HFFc6 (cell line): ENCODE measurements around the gene PIAS3. TPM values are rescaled to one million over a fixed set of nuclear protein-coding genes. Genes with fewer than 3 reads are reported as not detected.

Source experiments
- DNase-seq: peaks from one replicate; pipeline ENCODE4 v3.0.0-alpha.2; 2018
- H3K27ac Mint-ChIP-seq: 2 replicates; pipeline ENCODE4 v1.8.0; 2020; ENCODE audit warnings: mild to moderate bottlenecking, mixed read lengths
- H3K27me3 Mint-ChIP-seq: 2 replicates; pipeline ENCODE4 v1.8.0; 2021; ENCODE audit warnings: mild to moderate bottlenecking, moderate library complexity, mixed read lengths; ENCODE audit not compliant: insufficient read depth
- H3K36me3 Mint-ChIP-seq: 2 replicates; pipeline ENCODE4 v1.8.0; 2021; ENCODE audit warnings: low read depth, mixed read lengths
- H3K4me1 Mint-ChIP-seq: 2 replicates; pipeline ENCODE4 v1.8.0; 2020; ENCODE audit warnings: low read depth, mixed read lengths
- H3K4me3 Mint-ChIP-seq: 2 replicates; pipeline ENCODE4 v1.8.0; 2020; ENCODE audit warnings: mild to moderate bottlenecking, moderate library complexity, mixed read lengths
- H3K9me3 Mint-ChIP-seq: 2 replicates; pipeline ENCODE4 v1.8.0; 2020; ENCODE audit warnings: mild to moderate bottlenecking, mixed read lengths
- total RNA-seq, 6 experiments: library from RNA; stranded (reverse); fragmentation: NEBNext Ultra II Directional; extraction: Animal tissue kit (Norgen Biotek cat#: 25700); gene quantifications; 2 replicates in 1 of 6; 3 replicates in 5 of 6; pipeline ENCODE4 v1.2.3, GENCODE V29; 2021
- TF ChIP-seq, protein P1 (sequence below): fragments of 200-600 bp; sonication (generic); IDR thresholded peaks from 2 replicates; pipeline ENCODE4 v1.5.0; 2021; ENCODE audit warnings: antibody characterized with exemption, mild to moderate bottlenecking

PIAS3 gene
- total RNA-seq, 6 experiments from 2014 or later: 45.2 to 53.8 (median 51.6) TPM

DNA sequence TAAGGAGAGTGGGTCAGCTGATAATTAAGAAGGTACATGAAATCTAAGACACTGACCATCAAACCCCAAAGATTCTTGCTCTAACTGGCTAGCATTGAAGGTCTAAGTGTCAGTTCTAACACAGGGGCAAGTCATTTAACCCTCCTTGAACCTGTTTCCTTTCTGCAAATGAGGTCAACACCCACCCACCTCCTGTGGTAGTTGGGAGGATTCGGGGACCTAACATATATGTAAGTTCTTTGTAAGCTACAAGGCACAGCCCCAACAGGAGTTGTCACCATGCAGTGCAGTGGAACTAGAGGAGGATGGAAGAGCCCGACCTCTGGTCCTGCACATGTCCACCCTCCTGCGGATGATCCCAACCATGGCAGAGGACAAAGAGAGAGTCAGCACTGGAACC is 11.1 kb downstream of the PIAS3 start:
- TF ChIP-seq, protein P1, sequence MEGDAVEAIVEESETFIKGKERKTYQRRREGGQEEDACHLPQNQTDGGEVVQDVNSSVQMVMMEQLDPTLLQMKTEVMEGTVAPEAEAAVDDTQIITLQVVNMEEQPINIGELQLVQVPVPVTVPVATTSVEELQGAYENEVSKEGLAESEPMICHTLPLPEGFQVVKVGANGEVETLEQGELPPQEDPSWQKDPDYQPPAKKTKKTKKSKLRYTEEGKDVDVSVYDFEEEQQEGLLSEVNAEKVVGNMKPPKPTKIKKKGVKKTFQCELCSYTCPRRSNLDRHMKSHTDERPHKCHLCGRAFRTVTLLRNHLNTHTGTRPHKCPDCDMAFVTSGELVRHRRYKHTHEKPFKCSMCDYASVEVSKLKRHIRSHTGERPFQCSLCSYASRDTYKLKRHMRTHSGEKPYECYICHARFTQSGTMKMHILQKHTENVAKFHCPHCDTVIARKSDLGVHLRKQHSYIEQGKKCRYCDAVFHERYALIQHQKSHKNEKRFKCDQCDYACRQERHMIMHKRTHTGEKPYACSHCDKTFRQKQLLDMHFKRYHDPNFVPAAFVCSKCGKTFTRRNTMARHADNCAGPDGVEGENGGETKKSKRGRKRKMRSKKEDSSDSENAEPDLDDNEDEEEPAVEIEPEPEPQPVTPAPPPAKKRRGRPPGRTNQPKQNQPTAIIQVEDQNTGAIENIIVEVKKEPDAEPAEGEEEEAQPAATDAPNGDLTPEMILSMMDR: no peak
- Mint-ChIP-seq H3K27ac (no peak overlapping the region; the same call in 1 of the 2 replicates), H3K4me3 (no peak overlapping the region), H3K9me3 (no peaks in the 10 kb centered on the region), H3K4me1 (peaks cover 32% of the 10 kb centered on the region), H3K36me3 (peaks cover 17% of the 10 kb centered on the region), H3K27me3 (peaks cover 4% of the 10 kb centered on the region; the same call in 1 of the 2 replicates)
- DNase-seq: no peak

DNA sequence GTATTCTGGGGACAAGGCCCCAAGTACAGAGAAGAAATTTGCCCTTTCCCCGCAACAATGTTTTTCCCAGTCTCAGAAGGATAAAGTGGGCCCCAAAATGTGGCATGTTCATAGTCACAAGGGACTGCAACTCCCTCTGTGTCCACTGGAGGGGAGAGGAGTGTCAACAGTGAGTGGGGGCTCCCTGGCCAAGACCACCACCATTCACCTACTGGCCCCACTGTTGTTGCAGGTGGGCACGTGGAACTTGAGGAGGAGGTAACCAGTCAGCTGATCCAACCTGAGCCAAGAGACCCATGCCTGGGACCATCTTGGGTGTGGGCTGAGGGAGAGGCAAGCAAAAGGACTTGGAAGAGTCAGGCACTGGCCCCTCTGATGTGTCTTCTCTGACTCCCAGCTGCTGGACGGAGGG is 12.7 kb downstream of the PIAS3 start:
- Mint-ChIP-seq H3K36me3 (peaks cover 17% of the 10 kb centered on the region), H3K9me3 (no peaks in the 10 kb centered on the region), H3K4me1 (peaks cover 32% of the 10 kb centered on the region), H3K4me3 (no peak overlapping the region), H3K27ac (no peak overlapping the region), H3K27me3 (peaks cover 4% of the 10 kb centered on the region; the same call in 1 of the 2 replicates)
- TF ChIP-seq, protein P1: peak; percentile 75
- DNase-seq: peak; percentile 30

DNA sequence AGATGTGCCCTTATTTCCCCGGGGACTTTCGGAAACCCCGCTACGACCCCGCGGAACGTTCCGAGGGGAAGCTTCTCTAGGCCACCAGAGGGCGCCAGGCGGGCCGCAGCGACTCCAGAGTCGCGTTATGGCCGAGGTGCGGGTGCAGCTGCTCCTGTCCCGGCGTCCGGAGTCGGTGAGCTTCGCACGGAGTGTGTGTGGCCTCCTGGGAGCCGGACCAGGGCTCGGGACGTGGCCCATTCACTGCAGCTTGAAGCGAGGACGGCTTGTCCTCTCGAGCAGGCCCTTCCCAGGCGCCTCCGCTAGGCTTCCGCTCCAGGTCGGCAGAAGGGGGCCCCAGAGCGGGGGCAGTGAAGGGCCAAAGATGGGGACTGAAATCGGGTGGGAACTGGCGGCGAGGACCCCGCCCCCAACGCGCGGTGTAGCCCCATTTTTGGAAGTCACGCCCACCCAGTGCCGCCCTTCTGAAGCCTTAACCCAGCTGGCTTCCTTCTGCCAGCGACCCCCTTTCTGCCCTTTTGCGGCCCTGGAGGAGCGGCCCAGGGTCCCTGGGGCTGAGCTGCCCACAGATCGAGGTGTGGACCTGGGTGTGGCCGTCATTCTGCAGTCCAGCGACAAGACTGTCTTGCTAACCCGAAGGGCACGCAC is 13.2 kb downstream of the PIAS3 start, which contains the start of gene NUDT17:
TSS of gene NUDT17 (plus strand) at position 117 of the 648 bp plus-strand sequence. CDS start at position 128, 11 bp downstream.
- H3K4me1 Mint-ChIP-seq: peaks cover 27% of the 10 kb centered on the region
- H3K36me3 Mint-ChIP-seq: peaks cover 18% of the 10 kb centered on the region
- no peak within 1 kb of the TSS for H3K27ac Mint-ChIP-seq
- no peaks in the 10 kb centered on the region for H3K9me3 Mint-ChIP-seq
- no peak within 1 kb of the TSS for H3K4me3 Mint-ChIP-seq
- TF ChIP-seq, protein P1: peak; percentile 96
- peak; percentile 64 for DNase-seq
- H3K27me3 Mint-ChIP-seq: peaks cover 4% of the 10 kb centered on the region; the same call in 1 of the 2 replicates

DNA sequence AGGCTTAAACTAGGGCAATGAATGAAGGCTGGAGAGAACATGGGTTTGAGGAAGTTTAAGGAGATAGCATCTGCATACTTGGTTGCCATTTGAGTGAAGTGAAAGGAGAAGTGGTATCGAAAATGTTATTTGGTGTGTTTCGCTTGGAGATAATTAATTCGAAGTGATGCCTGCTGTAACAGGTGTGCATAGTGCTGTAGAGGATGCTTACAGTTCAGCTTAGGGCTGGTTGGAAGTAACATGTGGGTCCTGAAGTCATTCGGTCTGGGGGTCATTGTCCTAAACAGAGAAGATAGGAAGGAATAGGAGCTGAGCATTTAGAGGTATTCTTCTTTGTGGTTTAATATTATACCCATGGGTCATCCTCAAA is 13.8 kb downstream of the PIAS3 start:
- Mint-ChIP-seq H3K27ac (no peak overlapping the region), H3K4me1 (peaks cover 22% of the 10 kb centered on the region), H3K4me3 (no peak overlapping the region), H3K27me3 (peaks cover 4% of the 10 kb centered on the region; the same call in 1 of the 2 replicates), H3K9me3 (no peaks in the 10 kb centered on the region), H3K36me3 (peaks cover 16% of the 10 kb centered on the region; the same call in 1 of the 2 replicates)
- no peak for DNase-seq
- TF ChIP-seq, protein P1: no peak

DNA sequence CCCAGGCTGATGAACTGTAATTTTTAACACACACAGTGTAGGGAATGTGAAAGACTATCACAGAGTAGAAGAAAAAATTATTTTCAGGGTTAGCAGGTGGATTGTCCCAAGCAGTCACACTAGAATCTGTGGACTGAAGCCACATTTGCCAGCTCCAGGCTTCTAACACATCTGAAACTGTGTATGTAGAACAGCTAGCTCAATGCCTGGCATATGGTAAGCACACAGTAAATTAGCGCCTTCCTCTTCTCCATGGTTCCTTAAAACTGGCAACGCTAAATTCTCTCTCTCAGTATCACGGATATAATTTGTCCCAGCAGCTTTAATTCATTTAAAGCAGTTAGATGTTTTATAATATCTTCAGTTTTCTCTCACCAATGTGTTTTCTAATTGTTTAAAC is 15.8 kb downstream of the PIAS3 start:
- no peaks in the 10 kb centered on the region for H3K9me3 Mint-ChIP-seq
- 0 out of 2 replicates have a peak, but pooled peaks cover 12% of the 10 kb centered on the region for H3K36me3 Mint-ChIP-seq
- TF ChIP-seq, protein P1: no peak
- no peak overlapping the region for H3K4me3 Mint-ChIP-seq
- no peak overlapping the region for H3K27ac Mint-ChIP-seq
- DNase-seq: no peak
- peaks cover 7% of the 10 kb centered on the region for H3K4me1 Mint-ChIP-seq
- H3K27me3 Mint-ChIP-seq: peaks cover 4% of the 10 kb centered on the region; the same call in 1 of the 2 replicates
